ENCODE measurements around the gene IGFBPL1. TPM values are rescaled to one million over a fixed set of nuclear protein-coding genes. Genes with fewer than 3 reads are reported as not detected.

IGFBPL1 gene
- total and polyA plus RNA-seq, 2 of the 8 experiments (the other 6 are each of a cell fraction or from before 2014, with no cell fraction given) = 31.3 to 33.8 TPM

Other genes starting within 250 kb of the IGFBPL1 start
- gene ALDH1B1, start 31.8 kb downstream of the IGFBPL1 start, total RNA-seq (2021; fragmentation: NEBNext Ultra II Directional; extraction: Animal tissue kit (Norgen Biotek cat#: 25700)) = 78.5 and 78.7 TPM in 2 replicates
- gene ALDH1B1, start 31.8 kb downstream of the IGFBPL1 start, polyA plus RNA-seq (2011; rRNA removed) = 41.6 and 52.4 TPM in 2 replicates
- 4.0 and 13.2 TPM in 2 replicates for gene ANKRD18A, start 196.1 kb upstream of the IGFBPL1 start, total RNA-seq (2021; fragmentation: NEBNext Ultra II Directional; extraction: Animal tissue kit (Norgen Biotek cat#: 25700))
- gene ANKRD18A, start 196.1 kb upstream of the IGFBPL1 start, polyA plus RNA-seq (2011; rRNA removed) = 0.66 and 0.68 TPM in 2 replicates

Measured in H1 (cell line).